ENCODE measurements around the gene DAPK3.
"Not testable (repeated sequence)": the region's sequence is repeated elsewhere in the genome, so short reads cannot be mapped to it uniquely, and the experiment has no call there.

DAPK3 gene

GRCh38 chr19:3977242-3978143 is 6.6 kb upstream of the DAPK3 start:
- DNase-seq, result no peak

GRCh38 chr19:3976495-3977241 is 5.8 kb upstream of the DAPK3 start:
- DNase-seq, result no peak

GRCh38 chr19:3975637-3976087 is 4.8 kb upstream of the DAPK3 start:
- DNase-seq, result no peak

- DNase-seq, result no peak
Measured at GRCh38 chr19:3975144-3975543, 4.2 kb upstream of the DAPK3 start.

GRCh38 chr19:3970313-3970807 is 539 bp downstream of the DAPK3 start:
- DNase-seq, result no peak

- DNase-seq, result no peak
Measured at GRCh38 chr19:3969435-3970312, 1.2 kb downstream of the DAPK3 start.

GRCh38 chr19:3968556-3969434 is 2.1 kb downstream of the DAPK3 start:
- DNase-seq, result no peak

- DNase-seq, result not testable (repeated sequence)
Measured at GRCh38 chr19:3967983-3968382, 2.9 kb downstream of the DAPK3 start.

GRCh38 chr19:3966051-3967017 is 4.6 kb downstream of the DAPK3 start:
- no peak for DNase-seq

GRCh38 chr19:3964256-3965194 is 6.4 kb downstream of the DAPK3 start:
- no peak for DNase-seq

- DNase-seq, result no peak
Measured at GRCh38 chr19:3963458-3964255, 7.2 kb downstream of the DAPK3 start.

- no peak for DNase-seq
Measured at GRCh38 chr19:3961007-3961406, 9.9 kb downstream of the DAPK3 start.

- DNase-seq, result no peak
Measured at GRCh38 chr19:3959766-3960131, 11.2 kb downstream of the DAPK3 start.

GRCh38 chr19:3958836-3959765 is 11.8 kb downstream of the DAPK3 start:
- no peak for DNase-seq

GRCh38 chr19:3955688-3956087 is 15.2 kb downstream of the DAPK3 start:
- no peak for DNase-seq

GRCh38 chr19:3955276-3955675 is 15.6 kb downstream of the DAPK3 start:
- DNase-seq, result not testable (repeated sequence)

- no peak for DNase-seq
Measured at GRCh38 chr19:3954107-3954506, 16.8 kb downstream of the DAPK3 start.
